Middle frontal gyrus (tissue), 1 donor: ENCODE measurements around the gene ATR.

Source experiments
- DNase-seq: peaks from one replicate; pipeline ENCODE4 v3.0.0-alpha.2; 2015; ENCODE audit warnings: low spot score; ENCODE audit errors: extremely low spot score

Gene ATR

DNA sequence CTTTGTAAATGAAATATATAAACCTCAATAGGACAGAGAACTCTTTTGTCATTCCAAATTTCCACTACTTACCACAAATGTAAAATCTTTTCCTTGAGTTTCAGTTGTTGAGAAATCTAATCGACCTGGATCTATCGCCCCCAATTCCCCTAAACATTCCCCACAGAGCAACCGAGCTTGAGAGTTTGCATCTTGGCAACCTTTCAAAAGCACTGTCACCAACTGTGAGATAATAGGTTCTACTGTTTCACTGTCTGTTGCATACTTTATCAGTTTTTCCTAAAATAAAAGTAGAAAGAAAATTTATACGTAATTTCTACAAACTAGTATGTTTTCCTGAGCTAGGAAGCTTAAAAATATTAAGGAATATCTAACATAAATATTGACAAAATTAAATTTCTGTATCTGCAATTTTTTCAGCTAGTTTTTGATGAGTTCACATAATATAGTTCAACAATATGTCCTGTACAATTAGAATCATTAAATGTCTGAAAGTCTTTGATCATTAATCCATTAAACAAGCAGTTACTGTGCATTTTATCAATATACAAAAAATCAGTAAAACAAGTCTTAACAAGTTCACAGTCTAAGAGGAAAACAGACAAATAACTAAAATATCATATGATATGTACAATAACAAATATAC is 54.5 kb downstream of the ATR start:
- no peak for DNase-seq

DNA sequence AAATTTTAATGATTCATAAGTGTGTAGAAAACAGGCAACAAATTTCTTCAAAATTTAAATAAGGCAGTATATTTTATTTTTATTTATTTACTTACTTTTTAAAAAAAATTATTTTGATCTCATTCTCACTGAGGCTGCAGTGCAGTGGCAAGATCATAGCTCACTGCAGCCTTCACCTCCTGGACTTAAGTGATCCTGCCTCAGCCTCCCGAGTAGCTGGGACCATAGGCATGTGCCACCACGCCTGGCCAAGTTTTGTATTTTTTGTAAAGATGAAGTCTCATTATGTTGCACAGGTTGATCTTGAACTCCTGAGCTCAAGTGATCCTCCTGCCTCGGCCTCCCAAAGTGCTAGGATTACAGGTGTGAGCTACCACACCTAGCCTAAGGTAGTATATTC is 69.5 kb downstream of the ATR start:
- DNase-seq, result no peak

DNA sequence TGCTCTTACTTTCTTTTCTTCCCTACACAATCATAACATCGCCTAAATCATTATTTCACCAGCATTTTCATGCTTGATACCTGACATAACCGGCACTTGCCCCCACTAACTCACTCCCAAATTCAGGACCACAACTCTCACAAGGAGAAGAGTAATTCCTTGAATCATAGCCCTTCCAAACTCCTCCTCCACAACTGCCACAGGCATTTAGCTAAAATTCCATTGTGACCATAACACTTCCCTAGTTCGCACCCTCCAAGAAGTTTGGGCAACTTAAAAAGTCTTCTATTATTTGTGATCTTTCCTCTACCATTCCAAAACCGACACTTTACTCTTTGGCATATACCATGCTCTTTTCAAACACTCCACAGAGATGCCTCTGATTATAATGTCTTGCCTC is 71.3 kb downstream of the ATR start:
- DNase-seq, result no peak

DNA sequence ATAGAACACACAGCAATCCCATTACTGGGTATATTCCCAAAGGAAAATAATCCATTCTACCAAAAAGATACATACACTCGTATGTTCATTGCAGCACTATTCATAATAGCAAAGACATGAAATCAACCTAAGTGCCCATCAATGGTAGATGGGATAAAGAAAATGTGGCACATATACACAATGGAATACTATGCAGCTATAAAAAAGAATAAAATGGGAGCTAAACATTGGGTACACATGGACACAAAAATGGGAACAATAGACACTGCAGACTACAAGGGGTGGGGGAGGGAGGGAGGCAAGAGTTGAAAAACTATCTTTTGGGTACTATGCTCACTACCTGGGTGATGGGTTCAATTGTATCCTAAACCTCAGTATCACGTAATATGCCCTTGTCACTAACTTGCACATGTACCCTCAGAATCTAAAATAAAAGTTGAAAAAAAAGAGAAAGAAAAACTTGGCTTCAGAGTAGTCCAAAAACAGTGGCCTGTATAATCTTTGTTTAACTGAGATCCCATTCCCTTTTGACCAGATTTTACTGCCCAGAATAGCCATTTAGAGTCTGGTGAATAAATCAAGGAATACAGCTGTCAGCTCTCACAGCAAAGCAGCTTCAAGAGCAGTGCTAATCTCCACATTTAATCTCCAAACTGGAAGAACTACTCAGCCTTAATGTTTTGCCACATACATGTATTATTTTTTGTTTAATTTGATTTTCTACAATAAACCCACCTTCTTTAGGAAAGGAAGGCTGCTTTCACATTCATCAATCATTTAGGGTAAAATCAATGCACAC is 76.1 kb downstream of the ATR start:
- no peak for DNase-seq

DNA sequence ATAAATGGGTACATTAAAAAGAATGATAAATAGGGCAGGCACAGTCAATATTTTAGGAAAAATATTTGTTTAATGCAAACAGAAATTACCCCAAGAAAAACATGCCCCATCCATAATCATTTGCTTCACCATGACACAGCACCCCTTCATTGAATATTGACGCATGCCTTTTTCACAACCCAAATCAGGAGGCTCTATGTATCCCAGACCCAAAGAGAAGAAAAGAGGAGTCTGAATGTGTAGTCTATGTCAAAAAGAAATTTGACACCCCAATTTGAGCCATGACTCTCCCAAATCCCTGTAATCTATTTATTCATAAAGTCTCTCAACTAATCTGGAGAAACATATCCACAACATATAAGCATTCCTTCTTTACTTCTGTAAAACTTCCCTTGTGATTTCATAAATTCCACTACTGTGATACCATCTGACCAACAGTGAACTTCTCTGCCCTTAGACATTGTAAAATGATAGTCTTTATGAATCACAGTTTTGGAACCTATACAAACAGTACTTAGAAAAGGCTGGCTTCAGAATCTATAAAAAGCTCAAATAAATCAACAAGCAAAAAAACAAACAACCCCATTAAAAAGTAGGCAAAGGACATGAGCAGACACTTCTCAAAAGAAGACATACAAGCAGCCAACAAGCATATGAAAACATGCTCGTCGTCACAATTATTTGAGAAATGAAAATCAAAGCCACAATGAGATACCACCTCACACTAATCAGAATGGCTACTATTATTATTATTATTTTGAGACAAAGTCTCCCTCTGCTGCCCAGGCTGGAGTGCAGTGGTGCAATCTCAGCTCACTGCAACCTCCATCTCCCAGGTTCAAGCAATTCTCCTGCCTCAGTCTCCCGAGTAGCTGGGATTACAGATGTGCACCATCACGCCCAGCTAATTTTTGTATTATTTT is 77.3 kb downstream of the ATR start:
- no peak for DNase-seq

DNA sequence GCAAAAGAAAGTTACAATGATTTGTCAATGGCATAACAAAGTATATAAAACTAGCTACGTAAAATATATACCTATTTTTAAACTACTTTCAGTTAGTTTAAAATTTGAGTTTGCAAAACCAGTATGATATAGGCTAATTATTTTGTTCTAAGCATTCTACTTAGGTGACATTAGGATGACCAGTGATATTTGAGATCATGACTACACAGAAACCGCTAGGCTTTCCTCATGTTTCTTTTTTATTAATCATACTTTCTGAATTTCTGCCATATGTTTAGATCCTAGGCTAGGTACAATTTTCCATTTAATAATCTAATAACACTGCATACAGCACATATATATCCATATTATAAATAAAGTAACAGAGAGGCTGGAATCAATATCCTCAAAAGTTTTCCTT is 78.3 kb downstream of the ATR start:
- DNase-seq, result no peak

DNA sequence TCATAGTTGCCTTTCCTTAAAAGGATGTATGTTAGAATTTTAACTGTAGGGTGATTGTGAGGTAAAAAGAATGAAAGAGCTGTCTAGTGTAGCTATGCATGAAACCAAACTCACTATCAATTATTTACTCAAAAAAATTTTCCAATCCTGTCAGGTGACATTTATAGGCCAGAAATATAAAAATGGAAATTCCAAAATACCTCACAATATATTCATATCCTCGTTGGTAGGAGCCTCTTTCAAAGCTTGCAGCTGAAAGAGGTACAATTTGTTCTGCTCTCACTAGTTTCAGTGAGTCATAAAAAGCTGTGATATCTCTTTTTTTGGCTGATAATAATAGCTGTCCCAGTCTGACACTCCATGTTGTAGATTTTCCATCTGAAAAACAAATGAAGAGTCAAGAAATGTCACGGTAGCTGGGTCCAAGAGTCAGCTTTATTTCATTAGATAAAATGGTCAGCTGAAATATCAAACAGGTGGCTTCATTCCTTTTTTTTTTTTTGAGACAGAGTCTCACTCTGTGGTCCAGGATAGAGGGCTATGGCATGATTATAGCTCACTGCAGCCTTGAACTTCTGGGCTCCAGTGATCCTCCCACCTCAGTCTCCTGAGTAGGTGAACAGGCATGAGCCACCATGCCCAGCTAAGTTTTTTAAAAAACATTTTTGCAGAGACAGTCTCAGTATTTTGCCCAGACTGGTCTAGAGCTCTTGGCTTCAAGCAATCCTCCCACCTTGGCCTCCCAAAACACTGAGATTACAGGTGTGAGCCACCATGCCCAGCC is 79.9 kb downstream of the ATR start:
- DNase-seq, result no peak

DNA sequence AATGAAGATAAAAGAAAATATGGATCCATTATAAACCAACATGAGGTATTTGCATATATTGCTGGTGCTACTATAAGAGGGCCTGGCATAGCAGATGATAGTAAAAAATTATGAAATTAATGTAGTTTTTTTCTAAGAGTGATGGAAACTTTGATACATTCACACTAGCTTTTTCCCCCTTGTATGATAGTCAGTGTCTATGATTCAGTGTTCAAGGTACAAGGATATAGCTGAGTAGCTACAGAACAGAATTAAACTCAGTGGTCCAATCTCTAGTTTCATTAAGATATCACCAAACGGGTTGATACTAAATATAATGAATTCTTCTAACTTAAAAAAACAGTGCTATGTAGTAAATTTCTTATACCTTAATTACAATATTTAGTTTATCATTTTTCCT is 80.8 kb downstream of the ATR start:
- DNase-seq, result no peak

DNA sequence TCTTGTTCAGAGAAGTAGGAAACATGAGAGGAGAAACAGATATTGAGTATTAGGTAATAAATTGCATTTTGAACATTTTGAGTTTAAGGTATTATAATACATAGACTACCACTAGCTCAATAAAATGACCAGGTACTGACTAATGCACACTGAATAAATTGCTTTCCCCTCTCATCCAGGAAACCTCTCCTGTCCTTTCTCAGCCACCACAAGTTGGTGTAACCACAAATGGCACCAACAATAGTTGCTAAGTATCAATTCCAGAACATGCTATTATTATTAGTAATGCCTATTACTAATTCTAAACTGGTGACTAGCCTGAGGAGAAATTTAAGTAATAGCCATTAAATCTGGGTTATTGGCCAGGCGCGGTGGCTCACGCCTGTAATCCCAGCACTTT is 83.4 kb downstream of the ATR start:
- no peak for DNase-seq

DNA sequence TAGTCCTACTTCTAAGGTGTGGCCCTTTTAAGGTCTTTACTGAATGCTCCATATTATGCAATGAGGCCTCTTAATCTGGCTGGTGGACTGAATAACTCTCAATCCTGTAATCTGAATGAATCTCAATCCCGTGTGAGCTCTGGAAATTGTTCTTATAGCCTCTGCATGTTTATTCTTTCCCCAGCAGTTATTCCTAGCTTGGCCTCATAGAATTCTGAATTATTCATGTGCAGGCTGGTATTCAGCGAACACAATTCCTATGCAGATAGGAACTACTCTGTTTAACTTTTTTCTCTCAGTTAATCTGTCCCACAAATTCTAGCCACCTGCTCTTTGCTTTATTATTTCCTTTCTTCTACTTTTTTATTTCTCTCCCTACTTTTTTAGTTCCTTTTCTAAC is 86.3 kb downstream of the ATR start:
- DNase-seq, result no peak

DNA sequence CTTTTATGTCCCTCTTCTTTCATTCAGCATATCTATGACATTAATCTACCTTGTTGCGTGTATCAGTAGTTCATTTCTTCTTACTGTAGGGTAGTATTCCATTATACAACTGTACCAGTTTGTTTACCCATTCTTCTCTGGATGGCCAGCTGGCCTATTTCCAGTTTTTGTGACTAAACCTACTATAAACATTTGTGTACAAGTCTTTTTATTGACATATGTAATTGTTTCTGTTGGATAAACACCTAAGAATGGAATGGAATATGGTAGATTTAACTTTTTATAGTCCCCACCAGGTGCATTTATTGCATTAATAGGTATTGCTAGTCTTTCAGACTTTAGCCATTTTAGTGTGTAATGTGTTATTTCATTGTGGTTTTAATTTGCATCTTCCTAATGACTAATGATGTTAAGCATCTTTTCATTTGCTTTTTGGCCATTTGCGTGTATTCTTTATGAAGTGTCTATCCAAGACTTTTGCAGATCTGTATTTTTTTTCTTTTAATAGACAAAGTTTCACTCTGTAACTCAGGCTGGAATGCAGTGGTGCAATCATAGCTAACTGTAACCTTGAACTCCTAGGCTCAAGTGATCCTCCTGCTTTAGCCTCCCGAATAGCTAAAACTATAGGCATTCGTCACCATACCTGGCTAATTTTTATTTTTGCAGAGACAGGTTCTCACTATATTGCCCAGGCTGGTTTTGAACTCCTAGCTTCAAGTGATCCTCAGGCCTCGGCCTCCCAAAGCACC is 88.8 kb downstream of the ATR start:
- no peak for DNase-seq

DNA sequence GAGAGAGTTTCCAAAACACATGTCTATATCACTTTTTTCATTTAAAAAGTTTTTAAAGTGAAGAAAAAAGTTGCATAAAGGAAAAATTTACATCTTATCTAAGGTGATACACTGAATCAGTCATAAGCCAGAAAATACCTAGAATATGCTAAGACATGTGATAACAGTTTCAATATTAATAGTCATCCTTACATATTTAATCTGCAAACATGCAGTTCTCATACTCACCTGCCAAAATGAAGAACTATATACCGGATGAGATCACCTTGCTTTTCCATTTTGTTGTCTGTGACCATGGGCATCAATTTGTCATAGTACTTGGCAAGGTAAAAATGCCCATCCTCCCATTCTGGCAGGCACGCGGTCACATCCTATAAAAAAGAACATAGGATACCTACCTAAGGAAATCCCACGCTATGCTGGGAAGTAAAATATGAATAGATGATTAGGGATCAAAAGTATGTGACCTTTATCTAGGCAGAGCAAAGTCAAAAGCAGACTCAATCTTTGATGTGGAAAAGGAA is 93.6 kb downstream of the ATR start:
- no peak for DNase-seq

DNA sequence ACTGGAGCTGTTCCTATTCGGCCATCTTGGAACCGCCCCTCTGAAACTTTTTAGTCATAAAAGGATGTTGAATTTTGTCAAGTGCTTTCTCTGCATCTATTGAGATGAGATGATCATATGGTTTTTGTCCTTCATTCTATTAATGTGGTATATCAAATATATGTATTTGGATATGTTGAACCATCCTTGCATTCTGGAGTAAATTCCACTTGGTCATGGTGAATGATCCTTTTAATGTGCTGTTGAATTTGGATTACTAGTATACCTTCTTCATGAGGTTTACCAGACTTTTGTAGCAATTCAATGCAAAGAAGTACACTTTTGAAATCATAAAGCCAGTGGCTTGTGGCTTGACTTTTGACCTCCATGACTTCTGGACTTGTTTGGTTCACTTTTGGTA is 97.3 kb downstream of the ATR start:
- DNase-seq, result no peak

DNA sequence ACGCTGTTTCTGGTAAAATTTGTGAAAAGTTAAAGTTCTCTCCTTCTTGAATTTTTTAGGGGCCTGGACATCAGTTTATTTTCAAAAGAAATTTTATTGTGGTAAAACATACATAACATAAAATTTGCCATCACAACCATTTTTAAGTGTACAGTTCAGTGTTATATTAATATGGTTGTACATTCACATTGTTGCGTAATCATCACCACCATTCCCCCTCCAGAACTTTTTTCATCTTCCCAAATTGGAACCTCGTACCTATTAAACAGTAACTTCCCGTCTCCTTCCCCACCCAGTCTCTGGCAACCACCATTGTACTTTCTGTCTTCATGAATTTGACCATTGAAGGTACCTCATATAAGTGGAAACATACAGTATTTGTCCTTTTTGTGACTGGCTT is 107.7 kb downstream of the ATR start:
- DNase-seq, result no peak

DNA sequence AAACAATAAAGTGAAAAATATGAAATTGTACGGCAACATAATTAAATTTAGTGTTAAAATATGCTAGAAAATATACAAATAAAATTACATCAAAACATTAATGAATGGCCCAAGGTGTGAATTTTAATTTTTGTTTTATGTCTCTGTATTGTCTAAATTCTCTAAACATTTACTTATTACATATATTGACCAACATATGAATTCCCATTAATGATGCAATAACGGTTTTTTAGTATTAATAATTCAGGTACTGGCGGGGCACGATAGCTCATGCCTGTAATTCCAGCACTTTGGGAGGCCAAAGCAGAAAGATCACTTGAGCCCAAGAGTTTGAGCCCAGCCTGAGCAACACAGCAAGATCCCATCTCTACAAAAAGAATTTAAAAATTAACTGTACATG is 110.1 kb downstream of the ATR start:
- DNase-seq, result no peak

DNA sequence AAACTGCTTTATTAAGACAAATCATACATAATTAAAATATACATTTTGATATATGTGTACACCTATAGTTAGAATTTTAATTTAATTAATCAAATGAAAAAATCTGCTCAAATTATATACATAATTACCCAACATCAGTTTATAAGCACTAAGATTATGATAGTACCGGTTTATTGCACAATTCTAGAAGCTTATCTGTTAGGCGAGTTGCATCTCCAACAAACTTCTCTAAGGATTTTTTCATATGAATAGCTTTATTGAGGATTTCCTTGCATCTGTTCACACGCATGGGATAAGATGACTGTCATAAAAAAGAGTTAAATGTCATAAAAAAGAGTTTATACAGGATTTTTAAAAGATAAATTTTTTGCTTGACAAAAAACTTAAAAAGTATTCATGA is 110.8 kb downstream of the ATR start:
- DNase-seq, result no peak

DNA sequence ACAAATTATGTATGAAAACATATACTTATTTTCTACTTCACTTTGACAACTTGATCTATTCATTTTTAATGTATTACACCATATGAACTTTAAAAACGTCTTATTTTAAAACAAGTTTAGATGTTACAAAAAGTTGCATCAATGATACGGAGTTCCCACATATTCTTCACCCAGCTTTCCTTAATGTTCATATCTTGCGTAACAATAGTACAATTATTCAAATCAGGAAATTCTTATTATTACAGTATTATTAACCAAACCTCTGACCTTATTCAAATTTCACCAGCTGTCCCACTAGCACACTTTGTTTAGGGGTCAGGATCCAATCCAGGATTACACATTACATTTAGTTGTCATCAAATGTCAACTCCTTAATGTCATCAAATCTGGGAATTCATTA is 117.8 kb downstream of the ATR start:
- DNase-seq, result no peak

DNA sequence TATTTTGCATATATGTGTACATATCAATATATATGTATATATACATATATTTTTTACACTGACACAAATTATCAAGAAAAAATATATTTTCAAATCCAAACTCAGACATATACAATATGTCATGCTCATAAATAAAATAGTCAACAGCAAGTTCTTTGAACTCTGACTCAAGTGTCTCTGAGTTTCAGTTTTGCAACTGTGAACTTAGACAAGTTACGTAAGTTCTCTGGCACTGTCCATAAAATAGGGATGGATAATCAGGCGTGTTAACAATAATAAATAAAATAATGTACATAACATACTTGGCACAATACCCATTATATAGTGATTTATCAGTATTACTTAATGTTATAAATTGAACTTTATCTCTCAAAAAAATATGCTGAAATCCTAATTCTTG is 118.6 kb downstream of the ATR start:
- DNase-seq, result no peak

DNA sequence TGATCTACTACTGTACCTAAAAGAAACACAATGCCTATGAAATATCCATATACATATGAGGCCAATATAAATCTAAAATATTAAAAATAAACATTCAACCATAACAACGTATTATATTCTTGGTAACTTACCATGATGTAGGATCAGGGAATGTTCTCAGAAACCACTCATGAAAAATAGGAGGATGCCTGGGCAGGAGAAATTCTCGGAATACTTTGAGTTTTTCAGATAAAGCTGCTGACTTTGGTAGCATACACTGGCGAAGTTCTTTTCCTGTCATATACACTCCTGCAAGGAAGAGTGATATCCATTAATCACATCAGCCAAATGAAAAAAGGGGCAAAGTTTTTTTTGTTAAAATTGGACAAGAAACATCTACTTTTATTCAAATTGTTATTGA is 119.4 kb downstream of the ATR start:
- DNase-seq, result no peak

DNA sequence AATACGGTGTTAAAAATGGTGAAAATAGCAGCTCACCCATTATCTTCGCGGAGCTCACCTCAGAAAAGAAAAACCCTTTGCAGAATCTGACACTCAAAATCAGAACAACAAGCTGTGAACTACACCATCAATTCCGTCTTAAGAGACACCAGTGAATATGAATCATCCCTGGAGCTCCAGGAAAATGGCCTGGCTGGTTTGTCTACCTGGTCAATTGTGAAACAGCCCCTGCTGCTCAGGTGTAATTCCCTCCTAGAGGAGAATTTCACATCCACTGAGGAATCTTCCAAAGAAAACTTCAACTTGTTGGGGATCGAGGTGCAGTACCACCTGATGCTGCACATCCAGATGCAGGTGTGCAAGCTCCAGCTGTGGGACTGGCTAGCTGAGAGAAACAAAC is 127.7 kb downstream of the ATR start:
- no peak for DNase-seq
